RWPE2 (cell line): ENCODE measurements around the gene XRRA1.

Experiments
- ATAC-seq: fragments of 200-7000 bp; cut with Tn5 transposase; 3 replicates; pipeline ENCODE4 v1.9.1; 2021; ENCODE audit warnings: low read depth
- DNase-seq: peaks from one replicate; pipeline ENCODE4 v3.0.0-alpha.2; 2020; ENCODE audit warnings: low spot score
- H3K27ac ChIP-seq: fragments of 450-650 bp; 2 replicates; pipeline ENCODE4 v1.5.1; 2017; ENCODE audit warnings: mild to moderate bottlenecking; ENCODE audit not compliant: poor library complexity, severe bottlenecking
- H3K27me3 ChIP-seq: fragments of 250-450 bp; sonication (Bioruptor Pico); 2 replicates; pipeline ENCODE4 v1.5.1; 2021; ENCODE audit warnings: mild to moderate bottlenecking, moderate library complexity; ENCODE audit not compliant: insufficient read depth, poor library complexity, severe bottlenecking
- H3K36me3 ChIP-seq: fragments of 250-450 bp; sonication (Bioruptor Pico); 2 replicates; pipeline ENCODE4 v1.5.1; 2020; ENCODE audit warnings: low read depth, mild to moderate bottlenecking, moderate library complexity
- H3K4me1 ChIP-seq: fragments of 250-450 bp; sonication (Bioruptor Pico); 2 replicates; pipeline ENCODE4 v1.5.1; 2021; ENCODE audit warnings: mild to moderate bottlenecking, moderate library complexity; ENCODE audit not compliant: insufficient read depth, poor library complexity, severe bottlenecking
- H3K4me3 ChIP-seq: fragments of 250-450 bp; sonication (Bioruptor Pico); 2 replicates; pipeline ENCODE4 v1.5.1; 2021; ENCODE audit warnings: mild to moderate bottlenecking, moderate library complexity; ENCODE audit not compliant: severe bottlenecking
- H3K9me3 ChIP-seq: fragments of 250-450 bp; sonication (Bioruptor Pico); 2 replicates; pipeline ENCODE4 v1.5.1; 2021; ENCODE audit warnings: mild to moderate bottlenecking, moderate library complexity; ENCODE audit not compliant: severe bottlenecking
- TF ChIP-seq, protein P1 (sequence below): fragments of 450-650 bp; IDR thresholded peaks from one replicate; pipeline ENCODE4 v1.5.1; 2017; ENCODE audit warnings: mild to moderate bottlenecking, moderate library complexity; ENCODE audit not compliant: poor library complexity, severe bottlenecking

XRRA1 gene

DNA sequence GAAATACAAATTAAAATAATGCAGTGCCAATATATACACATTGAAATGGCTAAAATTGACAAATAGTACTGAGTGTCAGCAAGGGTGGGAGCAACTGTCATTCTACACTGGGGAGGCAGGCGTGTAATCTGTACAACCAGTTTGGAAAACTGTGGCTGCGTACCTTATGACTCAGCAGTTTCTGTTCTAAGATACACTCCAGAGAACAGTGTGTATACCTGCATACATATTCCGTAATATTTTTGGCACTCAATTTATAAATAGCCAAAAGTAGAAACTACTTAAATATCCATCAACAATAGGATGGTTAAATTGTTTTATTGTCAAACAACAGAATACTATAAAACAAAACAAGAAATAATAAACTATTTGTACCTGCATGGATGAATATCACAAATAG lies 142.6 kb downstream of the XRRA1 start:
- H3K36me3 ChIP-seq: peaks cover 15% of the 10 kb centered on the region
- no peak overlapping the region for H3K4me3 ChIP-seq
- no peaks in the 10 kb centered on the region for H3K9me3 ChIP-seq
- no peak overlapping the region for H3K27ac ChIP-seq
- H3K4me1 ChIP-seq: no peaks in the 10 kb centered on the region
- DNase-seq (no peak), ATAC-seq (no peak)
- no peaks in the 10 kb centered on the region for H3K27me3 ChIP-seq
- TF ChIP-seq, protein P1, sequence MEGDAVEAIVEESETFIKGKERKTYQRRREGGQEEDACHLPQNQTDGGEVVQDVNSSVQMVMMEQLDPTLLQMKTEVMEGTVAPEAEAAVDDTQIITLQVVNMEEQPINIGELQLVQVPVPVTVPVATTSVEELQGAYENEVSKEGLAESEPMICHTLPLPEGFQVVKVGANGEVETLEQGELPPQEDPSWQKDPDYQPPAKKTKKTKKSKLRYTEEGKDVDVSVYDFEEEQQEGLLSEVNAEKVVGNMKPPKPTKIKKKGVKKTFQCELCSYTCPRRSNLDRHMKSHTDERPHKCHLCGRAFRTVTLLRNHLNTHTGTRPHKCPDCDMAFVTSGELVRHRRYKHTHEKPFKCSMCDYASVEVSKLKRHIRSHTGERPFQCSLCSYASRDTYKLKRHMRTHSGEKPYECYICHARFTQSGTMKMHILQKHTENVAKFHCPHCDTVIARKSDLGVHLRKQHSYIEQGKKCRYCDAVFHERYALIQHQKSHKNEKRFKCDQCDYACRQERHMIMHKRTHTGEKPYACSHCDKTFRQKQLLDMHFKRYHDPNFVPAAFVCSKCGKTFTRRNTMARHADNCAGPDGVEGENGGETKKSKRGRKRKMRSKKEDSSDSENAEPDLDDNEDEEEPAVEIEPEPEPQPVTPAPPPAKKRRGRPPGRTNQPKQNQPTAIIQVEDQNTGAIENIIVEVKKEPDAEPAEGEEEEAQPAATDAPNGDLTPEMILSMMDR: no peak

DNA sequence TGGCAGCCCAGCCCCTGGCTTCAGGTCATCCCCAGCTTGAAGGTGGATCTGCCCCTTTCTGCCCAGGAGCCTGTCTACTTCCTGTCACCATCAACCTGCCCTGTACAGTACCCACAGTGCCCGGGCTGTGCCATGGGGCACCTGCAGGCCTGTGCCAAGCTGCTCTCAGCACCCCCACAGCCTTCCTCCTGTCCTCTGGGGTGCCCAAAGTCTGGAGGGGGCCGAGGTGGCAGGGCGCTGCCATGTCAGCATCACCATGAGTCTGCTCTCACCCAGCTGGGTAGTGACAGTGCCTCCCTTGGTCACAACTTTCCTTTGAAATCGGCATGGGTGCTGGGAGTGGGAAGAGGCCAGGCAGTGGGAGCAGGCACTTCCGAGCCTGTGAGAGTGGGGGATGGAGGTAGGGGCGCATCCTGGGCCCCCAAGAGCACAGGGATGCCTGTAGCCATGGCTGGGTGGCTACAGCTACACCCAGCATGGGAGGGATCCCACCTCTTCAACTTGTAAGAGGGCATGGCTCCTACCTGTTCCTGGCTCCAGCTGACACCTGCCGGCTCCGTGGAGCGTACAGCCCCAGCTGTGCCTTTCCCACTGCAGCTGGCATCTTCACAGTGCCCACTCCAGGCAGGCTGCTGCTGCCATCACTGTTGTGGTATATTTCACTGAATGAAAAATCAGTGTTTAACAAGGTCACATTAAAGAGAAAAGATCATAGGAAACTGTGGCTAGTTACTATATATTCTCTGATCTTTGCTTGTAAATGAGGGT lies 157.4 kb downstream of the XRRA1 start:
- no peak overlapping the region for H3K4me3 ChIP-seq
- H3K27ac ChIP-seq: no peak overlapping the region
- TF ChIP-seq, protein P1: no peak
- no peak for DNase-seq
- H3K27me3 ChIP-seq: no peaks in the 10 kb centered on the region
- no peak for ATAC-seq
- H3K36me3 ChIP-seq: peaks cover 62% of the 10 kb centered on the region
- no peaks in the 10 kb centered on the region for H3K9me3 ChIP-seq
- no peaks in the 10 kb centered on the region for H3K4me1 ChIP-seq
